Hepatocyte (in vitro differentiated cells): ENCODE measurements around the gene DR1. TPM values are rescaled to one million over a fixed set of nuclear protein-coding genes. Genes with fewer than 3 reads are reported as not detected.
A peak's percentile ranks its signal among the peaks of the same experiment; 100 is the strongest.
"Not testable (repeated sequence)": the region's sequence is repeated elsewhere in the genome, so short reads cannot be mapped to it uniquely, and the experiment has no call there.

Experiments
- DNase-seq: peaks from one replicate; pipeline ENCODE4 v3.0.0-alpha.2; 2016; ENCODE audit warnings: low spot score
- H2AFZ ChIP-seq: fragments of 200-600 bp; sonication (generic); 2 replicates; pipeline ENCODE4 v1.6.0; 2016; ENCODE audit warnings: antibody characterized with exemption, mild to moderate bottlenecking
- H3K27ac ChIP-seq: fragments of 200-600 bp; sonication (generic); 2 replicates; pipeline ENCODE4 v1.5.1; 2016; ENCODE audit warnings: mild to moderate bottlenecking
- H3K27me3 ChIP-seq: fragments of 200-600 bp; sonication (generic); 2 replicates; pipeline ENCODE4 v1.6.1; 2016
- H3K36me3 ChIP-seq: fragments of 200-600 bp; sonication (generic); replicated peaks from 2 replicates; pipeline ENCODE4 v1.5.1; 2016; ENCODE audit warnings: low read depth; ENCODE audit not compliant: insufficient read depth
- H3K4me1 ChIP-seq: fragments of 200-600 bp; sonication (generic); 2 replicates; pipeline ENCODE4 v1.5.1; 2016; ENCODE audit warnings: mild to moderate bottlenecking, moderate library complexity; ENCODE audit not compliant: insufficient read depth
- H3K4me2 ChIP-seq: fragments of 200-600 bp; sonication (generic); 2 replicates; pipeline ENCODE4 v1.6.0; 2016
- H3K4me3 ChIP-seq: fragments of 200-600 bp; sonication (generic); 2 replicates; pipeline ENCODE4 v1.5.1; 2016; ENCODE audit warnings: mild to moderate bottlenecking
- H3K79me2 ChIP-seq: fragments of 200-600 bp; sonication (generic); 2 replicates; pipeline ENCODE4 v1.6.0; 2017; ENCODE audit warnings: mild to moderate bottlenecking
- H3K9me2 ChIP-seq: fragments of 200-600 bp; sonication (generic); replicated peaks from 2 replicates; pipeline ENCODE4 v1.6.0; 2017; ENCODE audit warnings: mild to moderate bottlenecking; ENCODE audit not compliant: insufficient read depth
- H3K9me3 ChIP-seq: fragments of 200-600 bp; sonication (generic); 2 replicates; pipeline ENCODE4 v1.5.1; 2016; ENCODE audit warnings: low read depth, mild to moderate bottlenecking
- H4K20me1 ChIP-seq: fragments of 200-600 bp; sonication (generic); 2 replicates; pipeline ENCODE4 v1.6.0; 2016; ENCODE audit warnings: mild to moderate bottlenecking; ENCODE audit not compliant: insufficient read depth, poor library complexity, severe bottlenecking
- CTCF ChIP-seq: fragments of 200-600 bp; sonication (generic); IDR thresholded peaks from 2 replicates; pipeline ENCODE4 v1.5.1; 2016; ENCODE audit warnings: antibody characterized with exemption, mild to moderate bottlenecking; ENCODE audit not compliant: poor library complexity
- EZH2 ChIP-seq: fragments of 200-600 bp; sonication (generic); IDR thresholded peaks from 2 replicates; pipeline ENCODE4 v1.6.1; 2016; ENCODE audit warnings: antibody characterized with exemption, mild to moderate bottlenecking, borderline replicate concordance
- EZH2phosphoT487 ChIP-seq: fragments of 200-600 bp; sonication (generic); IDR thresholded peaks from one replicate; pipeline ENCODE4 v1.6.1; 2018; ENCODE audit warnings: antibody characterized with exemption, mild to moderate bottlenecking, low read depth, moderate library complexity; ENCODE audit not compliant: unreplicated experiment, severe bottlenecking
- WGBS: methylation state at CpG from one replicate; pipeline ENCODE4 v1.1.6; 2016; ENCODE audit warnings: low lambda C conversion rate; ENCODE audit errors: missing lambda C conversion rate; 5-methylcytosine and 5-hydroxymethylcytosine counted together
- polyA plus RNA-seq: library from polyadenylated mRNA; unstranded; fragments of >200 nt; fragmentation: Nextera tagmentation; extraction: Ambion mirVana; gene quantifications from 2 replicates; pipeline ENCODE4 v1.2.1, GENCODE V29; 2016
- total RNA-seq: library from RNA; depleted of rRNA; stranded (reverse); fragments of >200 nt; gene quantifications from 2 replicates; pipeline ENCODE4 v1.2.3, GENCODE V29; 2014

DR1 gene
- total and polyA plus RNA-seq, 2 experiments from 2014 or later: 28.2 to 42.3 TPM

GRCh38 chr1:93350875-93351274 lies 5.2 kb downstream of the DR1 start:
- TF ChIP-seq CTCF: no peak
- TF ChIP-seq EZH2: no peak
- no peak for TF ChIP-seq EZH2phosphoT487
- Histone ChIP-seq H3K4me3 (no peak overlapping the region), H2AFZ (no peak overlapping the region), H3K79me2 (peaks cover 99% of the 10 kb centered on the region), H3K9me2 (no peaks in the 10 kb centered on the region), H3K9me3 (no peaks in the 10 kb centered on the region), H3K36me3 (no peaks in the 10 kb centered on the region), H3K4me1 (peaks cover 14% of the 10 kb centered on the region), H3K27me3 (no peaks in the 10 kb centered on the region), H3K27ac (no peak overlapping the region), H4K20me1 (peaks cover 19% of the 10 kb centered on the region), H3K4me2 (peak overlapping the region; percentile 83)
- 90% methylated on average over 1 of the region's 1 CpG for WGBS
- DNase-seq: no peak

- WGBS: 94% methylated on average over 7 of the region's 7 CpGs
- not testable (repeated sequence) for DNase-seq
- H4K20me1 ChIP-seq: peaks cover 19% of the 10 kb centered on the region
Observed at GRCh38 chr1:93351346-93351745, 5.6 kb downstream of the DR1 start.

DNA sequence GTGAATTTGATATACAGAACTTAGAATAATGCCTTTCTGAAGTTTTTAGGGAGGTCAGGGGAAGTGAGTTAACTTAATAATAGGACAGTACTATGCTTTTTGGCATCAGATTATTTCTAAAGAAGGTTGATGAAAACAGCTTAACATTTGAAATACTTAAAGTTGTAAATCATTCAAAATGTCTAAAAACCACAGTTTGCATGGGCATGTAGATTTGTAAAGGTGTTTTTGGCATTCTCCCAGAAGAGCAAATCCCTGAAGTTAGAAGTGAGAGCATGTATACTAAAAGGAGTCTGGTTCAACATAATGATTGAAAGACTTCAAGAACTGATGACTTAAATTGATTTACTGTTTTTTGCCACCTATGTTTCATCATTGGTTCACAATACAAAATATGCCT lies 6.7 kb downstream of the DR1 start:
- no peaks in the 10 kb centered on the region for H3K9me3 ChIP-seq
- H3K4me1 ChIP-seq: peaks cover 14% of the 10 kb centered on the region
- no peak overlapping the region for H3K4me3 ChIP-seq
- no peak for TF ChIP-seq CTCF
- no peak for TF ChIP-seq EZH2phosphoT487
- no peak for TF ChIP-seq EZH2
- no peak for DNase-seq
- no peak overlapping the region for H3K27ac ChIP-seq
- H4K20me1 ChIP-seq: peaks cover 19% of the 10 kb centered on the region
- H3K27me3 ChIP-seq: no peaks in the 10 kb centered on the region
- H3K9me2 ChIP-seq: no peaks in the 10 kb centered on the region
- H3K79me2 ChIP-seq: peaks cover 97% of the 10 kb centered on the region
- no peak overlapping the region for H2AFZ ChIP-seq
- no peaks in the 10 kb centered on the region for H3K36me3 ChIP-seq
- no peak overlapping the region for H3K4me2 ChIP-seq

More at GRCh38 chr1:93351346-93351745, 5.6 kb downstream of the DR1 start:
- H3K9me2 ChIP-seq, H2AFZ ChIP-seq, H3K4me2 ChIP-seq, H3K36me3 ChIP-seq, H3K27me3 ChIP-seq, H3K4me3 ChIP-seq, H3K9me3 ChIP-seq, H3K27ac ChIP-seq: not testable (repeated sequence)
- Histone ChIP-seq H3K79me2 (peaks cover 99% of the 10 kb centered on the region), H3K4me1 (peaks cover 14% of the 10 kb centered on the region)

GRCh38 chr1:93353286-93353685 lies 7.6 kb downstream of the DR1 start:
- H4K20me1 ChIP-seq: peaks cover 10% of the 10 kb centered on the region
- no peak for DNase-seq
- H3K9me2 ChIP-seq: no peaks in the 10 kb centered on the region
- peaks cover 14% of the 10 kb centered on the region for H3K4me1 ChIP-seq
- H3K27ac ChIP-seq: no peak overlapping the region
- no peak overlapping the region for H3K4me3 ChIP-seq
- no peak overlapping the region for H3K4me2 ChIP-seq
- TF ChIP-seq EZH2: no peak
- no peak for TF ChIP-seq EZH2phosphoT487
- TF ChIP-seq CTCF: no peak
- WGBS: 77% methylated on average over 1 of the region's 1 CpG
- peaks cover 96% of the 10 kb centered on the region for H3K79me2 ChIP-seq
- no peaks in the 10 kb centered on the region for H3K9me3 ChIP-seq
- no peak overlapping the region for H2AFZ ChIP-seq
- no peaks in the 10 kb centered on the region for H3K27me3 ChIP-seq
- H3K36me3 ChIP-seq: no peaks in the 10 kb centered on the region
